PC-3 (cell line): ENCODE results near the gene CARF. TPM values are rescaled to one million over a fixed set of nuclear protein-coding genes. Genes with fewer than 3 reads are reported as not detected.
A peak's percentile ranks its signal among the peaks of the same experiment; 100 is the strongest.
"Not testable (repeated sequence)": the region's sequence is repeated elsewhere in the genome, so short reads cannot be mapped to it uniquely, and the experiment has no call there.

Experiments
- ATAC-seq: fragments of 200-7000 bp; cut with Tn5 transposase; 2 replicates; pipeline ENCODE4 v1.9.1; 2020; ENCODE audit warnings: mild to moderate bottlenecking, moderate library complexity
- BruUV-seq: library from RNA; stranded (reverse); fragments of 400-500 nt; replicated peaks from 2 replicates; lab custom pipeline; 2021; lab: Mats Ljungman, UMichigan
- CTCF ChIA-PET: fragments of 300-600 bp; sonication (Branson Sonifier 250); formaldehyde crosslinking; loops from one replicate; lab custom pipeline; 2022; ENCODE audit warnings: antibody characterized with exemption; lab: Charles Lee
- POLR2A ChIA-PET: fragments of 300-600 bp; sonication (Branson Sonifier 250); formaldehyde crosslinking; loops from one replicate; lab custom pipeline; 2022; ENCODE audit warnings: antibody characterized with exemption; ENCODE audit not compliant: unreplicated experiment; lab: Charles Lee
- DNase-seq: peaks from one replicate; pipeline ENCODE4 v3.0.0-alpha.2; 2015
- H2AFZ ChIP-seq: fragments of 300-600 bp; sonication (generic); 2 replicates; pipeline ENCODE4 v1.6.0; 2016; ENCODE audit warnings: antibody characterized with exemption, low read length
- H3F3A ChIP-seq: fragments of 300-600 bp; sonication (generic); one replicate; pipeline ENCODE4 v1.6.0; 2017; ENCODE audit warnings: antibody characterized with exemption, low read length, control low read depth, mild to moderate bottlenecking; ENCODE audit not compliant: unreplicated experiment
- H3K27ac ChIP-seq: fragments of 300-600 bp; sonication (generic); 2 replicates; pipeline ENCODE4 v1.5.1; 2016; ENCODE audit warnings: mild to moderate bottlenecking, low read length
- H3K27me3 ChIP-seq: fragments of 300-600 bp; sonication (generic); 2 replicates; pipeline ENCODE4 v1.6.1; 2016; ENCODE audit warnings: low read length, mixed read lengths
- H3K36me3 ChIP-seq: fragments of 300-600 bp; sonication (generic); 2 replicates; pipeline ENCODE4 v1.6.1; 2016; ENCODE audit warnings: low read depth, mixed run types, low read length, mixed read lengths
- H3K4me1 ChIP-seq: fragments of 300-600 bp; sonication (generic); 2 replicates; pipeline ENCODE4 v1.5.1; 2016; ENCODE audit warnings: low read length; ENCODE audit not compliant: insufficient read depth
- H3K4me2 ChIP-seq: fragments of 300-600 bp; sonication (generic); 2 replicates; pipeline ENCODE4 v1.6.0; 2016; ENCODE audit warnings: low read length
- H3K4me3 ChIP-seq: fragments of 300-600 bp; sonication (generic); 2 replicates; pipeline ENCODE4 v1.5.1; 2016; ENCODE audit warnings: mild to moderate bottlenecking, low read length, mixed read lengths
- H3K79me2 ChIP-seq: fragments of 300-600 bp; sonication (generic); 2 replicates; pipeline ENCODE4 v1.6.1; 2017; ENCODE audit warnings: low read length, mixed read lengths
- H3K9ac ChIP-seq: fragments of 300-600 bp; sonication (generic); 2 replicates; pipeline ENCODE4 v1.6.0; 2016; ENCODE audit warnings: mild to moderate bottlenecking, low read length
- H3K9me2 ChIP-seq: fragments of 300-600 bp; sonication (generic); replicated peaks from 2 replicates; pipeline ENCODE4 v1.6.1; 2016; ENCODE audit warnings: mixed run types, low read length, mixed read lengths
- H3K9me3 ChIP-seq: fragments of 300-600 bp; sonication (generic); 2 replicates; pipeline ENCODE4 v1.6.1; 2016; ENCODE audit warnings: low read length, mixed read lengths
- H4K20me1 ChIP-seq: fragments of 300-600 bp; sonication (generic); 2 replicates; pipeline ENCODE4 v1.6.1; 2016; ENCODE audit warnings: low read length, mixed read lengths
- EZH2 ChIP-seq: fragments of 300-600 bp; sonication (generic); IDR thresholded peaks from one replicate; pipeline ENCODE4 v1.6.1; 2017; ENCODE audit warnings: antibody characterized with exemption, mild to moderate bottlenecking, low read length; ENCODE audit not compliant: unreplicated experiment
- EZH2phosphoT487 ChIP-seq: fragments of 300-600 bp; sonication (generic); IDR thresholded peaks from 2 replicates; pipeline ENCODE4 v1.6.1; 2018; ENCODE audit warnings: mild to moderate bottlenecking, antibody characterized with exemption, low read length, borderline replicate concordance
- intact Hi-C: fragments of 100-400 bp; cut with micrococcal nuclease; formaldehyde crosslinking; loops from 2 replicates; pipeline ENCODE4 v1.9.0; 2023
- total RNA-seq: library from RNA; depleted of rRNA; stranded (reverse); fragments of >200 nt; gene quantifications from 2 replicates; pipeline ENCODE4 v1.2.3, GENCODE V29; 2014
- TF ChIP-seq, protein P1 (sequence below): fragments of 300-600 bp; sonication (generic); conservative IDR thresholded peaks from 2 replicates; pipeline ENCODE4 v1.5.1; 2017; ENCODE audit warnings: antibody characterized with exemption, low read depth, mild to moderate bottlenecking, low read length

Gene CARF
- total RNA-seq, 1 experiment from 2014 or later = 4.4 TPM

DNA sequence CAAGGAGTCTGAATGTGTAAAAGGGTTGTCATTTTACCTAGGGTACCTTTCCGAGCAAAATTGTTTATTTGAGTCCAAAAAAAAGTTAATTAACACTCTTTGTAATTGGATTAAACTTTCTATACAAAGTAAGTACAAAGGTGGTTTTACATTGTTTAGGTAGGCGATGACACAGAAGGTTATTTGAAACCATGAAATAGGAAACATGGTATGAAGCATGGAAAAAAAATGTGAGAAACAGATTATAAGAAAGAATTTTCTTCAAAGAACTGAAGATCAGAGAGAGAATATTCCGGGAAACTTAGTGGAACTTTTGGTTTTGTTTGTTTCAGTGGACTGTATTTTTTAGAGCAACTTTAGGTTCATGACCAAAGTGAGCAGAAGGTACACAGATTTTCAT is 32.7 kb downstream of the CARF start:
- Histone ChIP-seq H3K36me3 (no peaks in the 10 kb centered on the region), H3K79me2 (no peaks in the 10 kb centered on the region), H2AFZ (0 out of 2 replicates have a peak overlapping the region, but pooled peaks have one; percentile 6), H3K27me3 (no peaks in the 10 kb centered on the region), H3K4me2 (peak overlapping the region; percentile 60), H3K9ac (no peak overlapping the region), H3K9me3 (no peaks in the 10 kb centered on the region), H3K27ac (peak overlapping the region; percentile 6; the same call in 1 of the 2 replicates), H3K4me3 (no peak overlapping the region), H3F3A (no peaks in the 10 kb centered on the region), H3K4me1 (peaks cover 9% of the 10 kb centered on the region), H4K20me1 (no peaks in the 10 kb centered on the region), H3K9me2 (no peaks in the 10 kb centered on the region)
- POLR2A ChIA-PET = interaction anchor here (0.6 kb wide), 1 partner anchor 9 kb away, joined by 6 read pairs; no protein-coding TSS in a partner anchor
- CTCF ChIA-PET = no interaction called here
- BruUV-seq = no TSS peak
- no peak for TF ChIP-seq EZH2
- TF ChIP-seq, protein P1, sequence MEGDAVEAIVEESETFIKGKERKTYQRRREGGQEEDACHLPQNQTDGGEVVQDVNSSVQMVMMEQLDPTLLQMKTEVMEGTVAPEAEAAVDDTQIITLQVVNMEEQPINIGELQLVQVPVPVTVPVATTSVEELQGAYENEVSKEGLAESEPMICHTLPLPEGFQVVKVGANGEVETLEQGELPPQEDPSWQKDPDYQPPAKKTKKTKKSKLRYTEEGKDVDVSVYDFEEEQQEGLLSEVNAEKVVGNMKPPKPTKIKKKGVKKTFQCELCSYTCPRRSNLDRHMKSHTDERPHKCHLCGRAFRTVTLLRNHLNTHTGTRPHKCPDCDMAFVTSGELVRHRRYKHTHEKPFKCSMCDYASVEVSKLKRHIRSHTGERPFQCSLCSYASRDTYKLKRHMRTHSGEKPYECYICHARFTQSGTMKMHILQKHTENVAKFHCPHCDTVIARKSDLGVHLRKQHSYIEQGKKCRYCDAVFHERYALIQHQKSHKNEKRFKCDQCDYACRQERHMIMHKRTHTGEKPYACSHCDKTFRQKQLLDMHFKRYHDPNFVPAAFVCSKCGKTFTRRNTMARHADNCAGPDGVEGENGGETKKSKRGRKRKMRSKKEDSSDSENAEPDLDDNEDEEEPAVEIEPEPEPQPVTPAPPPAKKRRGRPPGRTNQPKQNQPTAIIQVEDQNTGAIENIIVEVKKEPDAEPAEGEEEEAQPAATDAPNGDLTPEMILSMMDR = no peak
- no peak for TF ChIP-seq EZH2phosphoT487
- DNase-seq (peak; percentile 44), ATAC-seq (peak; percentile 37; the same call in 1 of the 2 replicates)
- intact Hi-C loops = no loop called here

DNA sequence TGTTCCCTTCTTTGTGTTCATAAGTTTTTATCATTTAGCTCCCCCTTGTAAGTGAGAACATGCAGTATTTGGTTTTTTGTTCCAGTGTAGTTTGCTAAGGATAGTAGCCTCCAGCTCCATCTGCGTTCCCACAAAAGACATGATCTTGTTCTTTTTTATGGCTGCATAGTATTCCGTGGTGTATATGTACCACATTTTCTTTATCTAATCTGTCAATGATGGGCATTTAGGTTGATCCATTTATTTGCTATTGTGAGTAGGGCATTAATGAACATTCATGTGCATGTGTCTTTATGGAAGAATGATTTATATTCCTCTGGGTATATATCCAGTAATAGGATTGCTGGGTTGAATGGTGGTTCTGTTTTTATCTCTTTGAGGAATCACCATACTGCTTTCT is 33.4 kb downstream of the CARF start:
- no peaks in the 10 kb centered on the region for H3F3A ChIP-seq
- ATAC-seq (no peak), DNase-seq (no peak)
- H2AFZ ChIP-seq = no peak overlapping the region
- peaks cover 9% of the 10 kb centered on the region for H3K4me1 ChIP-seq
- no peaks in the 10 kb centered on the region for H3K27me3 ChIP-seq
- no peaks in the 10 kb centered on the region for H3K36me3 ChIP-seq
- H3K4me2 ChIP-seq = no peak overlapping the region
- H3K27ac ChIP-seq = no peak overlapping the region
- H3K9me3 ChIP-seq = no peaks in the 10 kb centered on the region
- H3K9ac ChIP-seq = no peak overlapping the region
- intact Hi-C loops = no loop called here
- BruUV-seq = no TSS peak
- ChIA-PET POLR2A (interaction anchor here (0.6 kb wide), 1 partner anchor 9 kb away, joined by 6 read pairs; no protein-coding TSS in a partner anchor), CTCF (no interaction called here)
- H3K79me2 ChIP-seq = no peaks in the 10 kb centered on the region
- no peak overlapping the region for H3K4me3 ChIP-seq
- H3K9me2 ChIP-seq = no peaks in the 10 kb centered on the region
- TF ChIP-seq EZH2phosphoT487 = no peak
- TF ChIP-seq, protein P1 = no peak
- TF ChIP-seq EZH2 = no peak
- no peaks in the 10 kb centered on the region for H4K20me1 ChIP-seq

DNA sequence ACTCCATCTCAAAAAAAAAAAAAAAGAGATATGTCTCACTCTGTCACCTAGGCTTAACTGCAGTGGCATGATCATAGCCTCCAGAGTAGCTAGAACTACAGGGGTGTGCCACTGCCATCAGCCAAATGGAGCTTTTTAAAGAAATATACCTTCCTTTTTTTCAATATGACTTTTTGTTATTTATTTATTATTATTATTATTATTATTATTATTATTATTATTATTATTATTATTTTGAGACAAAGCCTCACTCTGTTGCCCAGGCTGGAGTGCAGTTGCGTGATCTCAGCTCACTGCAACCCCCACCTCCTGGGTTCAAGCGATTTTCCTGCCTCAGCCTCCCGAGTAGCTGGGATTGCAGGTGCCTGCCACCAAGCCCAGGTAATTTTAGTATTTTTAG is 37.3 kb downstream of the CARF start:
- H3K27me3 ChIP-seq, intact Hi-C loops, H3K79me2 ChIP-seq, H3K36me3 ChIP-seq, H3K9me2 ChIP-seq, H3K27ac ChIP-seq, H3K9me3 ChIP-seq, H3K4me2 ChIP-seq, POLR2A ChIA-PET, H2AFZ ChIP-seq, ATAC-seq, BruUV-seq, H3K4me3 ChIP-seq, DNase-seq, H3K9ac ChIP-seq, CTCF ChIA-PET, H3F3A ChIP-seq, H4K20me1 ChIP-seq, H3K4me1 ChIP-seq: not testable (repeated sequence)
